Esophagus squamous epithelium (tissue), 4 donors: ENCODE results near the gene PRDX1.

ENCODE experiments used
- CTCF ChIP-seq, 6 experiments: fragments of 450-650 bp in 4 of 6; fragments of 200-600 bp in 2 of 6; sonication (generic) in 2 of 6; IDR thresholded peaks; one replicate each; pipeline ENCODE4 v1.5.1; 2016 to 2019; ENCODE audit warnings: antibody characterized with exemption in 6 of 6, mild to moderate bottlenecking in 4 of 6, moderate library complexity in 4 of 6
- POLR2A ChIP-seq, 4 donors: fragments of 450-650 bp; IDR thresholded peaks; one replicate each; pipeline ENCODE4 v1.6.1; 2017; ENCODE audit warnings: antibody characterized with exemption in 4 of 4, mild to moderate bottlenecking in 4 of 4, moderate library complexity in 3 of 4

DNA sequence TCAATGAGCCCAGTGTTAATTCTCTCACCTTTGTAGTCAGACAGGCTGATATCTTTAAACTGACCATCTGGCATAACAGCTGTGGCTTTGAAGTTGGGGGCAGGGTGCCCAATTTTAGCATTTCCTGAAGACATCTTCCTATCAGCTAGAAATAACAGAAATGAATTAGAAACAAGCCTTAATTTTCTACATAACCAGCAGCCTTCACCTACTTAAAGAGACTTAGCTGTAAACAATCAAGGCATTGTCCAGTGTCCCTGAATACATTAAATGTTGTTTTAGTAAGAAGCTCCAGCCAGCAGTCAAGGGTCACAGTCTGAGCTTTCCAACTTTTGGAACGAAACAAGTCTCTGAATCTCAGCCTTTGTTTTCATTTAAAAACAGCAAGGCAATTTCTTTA lies 2.8 kb downstream of the PRDX1 start:
- TF ChIP-seq CTCF (IDR thresholded peaks at IDR 0.05): no peak
- no peak for TF ChIP-seq POLR2A (IDR thresholded peaks at IDR 0.05)
